DMS53 (cell line): ENCODE data around the gene KEAP1.

Source experiments
- DNase-seq: peaks from one replicate; lab custom pipeline; 2025; lab: John Stamatoyannopoulos, UW

KEAP1 gene

DNA sequence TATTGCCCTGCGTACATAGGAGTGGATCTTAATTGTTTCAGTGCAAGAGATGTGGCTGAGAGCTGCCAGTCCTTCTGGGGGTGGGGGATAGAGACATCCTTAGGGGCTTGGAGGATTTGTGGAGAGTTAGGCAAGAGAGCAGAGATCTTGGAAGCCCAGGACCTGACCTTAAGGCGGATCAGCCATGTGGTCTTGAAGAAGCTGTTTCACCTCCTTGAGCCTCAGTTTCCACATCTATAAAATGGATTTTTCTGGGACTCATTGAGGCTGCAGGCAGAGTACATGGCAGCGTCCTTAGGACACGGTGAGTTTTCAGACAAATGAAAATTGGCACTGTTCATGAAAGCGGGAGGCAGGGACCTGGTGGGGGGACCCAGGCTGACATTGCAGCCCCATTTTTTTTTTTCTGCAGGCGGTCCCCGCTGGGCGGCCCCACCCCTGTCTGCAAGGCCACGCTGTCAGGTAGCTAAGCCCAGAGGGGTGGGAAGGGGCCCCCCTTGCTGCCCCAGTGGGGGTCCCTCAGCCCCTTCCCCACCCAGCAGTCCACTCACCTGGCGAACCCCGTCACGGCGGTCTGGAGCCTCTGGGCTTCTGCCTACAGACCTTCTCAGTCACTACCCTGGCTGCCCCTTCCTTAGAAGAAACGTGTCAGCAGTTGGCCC, 52.8 kb downstream of the KEAP1 start:
- DNase-seq = no peak

DNA sequence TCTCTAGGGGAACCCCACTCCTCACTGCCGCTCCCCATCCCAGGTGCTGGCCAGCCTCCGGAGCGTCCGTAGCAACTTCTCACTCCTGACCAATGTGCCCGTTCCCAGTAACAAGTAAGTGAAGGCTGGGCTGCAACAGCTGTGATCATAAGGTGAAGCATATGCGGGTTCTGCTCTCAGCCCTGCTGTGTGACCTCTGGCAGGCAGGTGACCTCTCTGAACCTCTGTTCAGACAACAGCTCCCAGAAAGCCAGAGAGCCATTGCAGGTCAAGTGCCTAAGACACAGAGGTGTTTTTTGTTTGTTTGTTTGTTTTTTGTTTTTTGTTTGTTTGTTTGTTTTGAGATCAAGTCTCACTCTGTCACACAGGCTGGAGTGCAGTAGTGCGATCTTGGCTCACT, 54.1 kb downstream of the KEAP1 start:
- DNase-seq = no peak

DNA sequence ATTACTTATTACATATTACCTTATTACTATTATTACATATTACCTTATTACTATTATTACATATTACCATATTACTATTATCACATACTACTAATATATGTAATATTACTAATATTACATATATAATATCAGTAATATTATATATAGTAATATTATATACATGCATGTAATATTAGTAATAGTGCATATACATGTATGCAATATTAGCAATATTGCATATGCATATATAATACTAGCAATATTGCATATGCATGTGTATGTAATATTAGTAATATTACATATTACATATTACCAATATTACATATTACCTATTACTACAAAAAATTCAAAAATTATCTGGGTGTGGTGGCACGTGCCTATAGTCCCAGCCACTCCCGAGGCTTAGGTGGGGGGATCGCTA, 60.5 kb downstream of the KEAP1 start:
- DNase-seq = no peak

DNA sequence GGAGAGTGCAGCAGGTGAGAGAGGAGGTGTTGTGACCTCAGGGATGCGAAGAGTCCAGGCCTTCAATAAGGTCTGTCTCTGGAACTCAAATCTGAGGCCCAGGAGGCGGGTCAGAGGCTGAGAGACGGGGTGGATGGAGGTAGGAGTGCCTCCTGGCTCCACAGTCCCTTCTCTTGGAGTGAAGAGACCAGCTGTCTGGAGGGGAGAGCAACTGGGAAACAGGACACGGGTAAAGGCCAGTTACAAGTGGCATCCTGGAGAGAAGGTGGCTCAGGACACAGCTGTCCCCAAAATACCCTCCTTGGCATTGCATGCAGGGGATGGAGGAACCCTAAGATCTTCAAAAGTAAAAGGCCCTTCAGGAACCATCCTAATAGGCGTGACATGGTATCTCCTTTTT, 63.6 kb downstream of the KEAP1 start:
- no peak for DNase-seq
